ENCODE results near the gene CAMK1.

GRCh38 chr3:9765865-9766264, 3.9 kb downstream of the CAMK1 start:
- TF ChIP-seq POLR2A (conservative IDR thresholded peaks at IDR 0.05) (no peak), POLR2AphosphoS5 (IDR thresholded peaks at IDR 0.05; ENCODE audit: control insufficient read depth, insufficient read depth, low read depth, low read length) (no peak)
